Hypothalamus (tissue), 51 donors: ENCODE results near the gene COBL.

Source experiments
- DNase-seq, 51 donors: peaks; one replicate each; lab custom pipeline; 2025; lab: John Stamatoyannopoulos, UW

The COBL gene

GRCh38 chr7:51101111-51101757 lies 215.4 kb downstream of the COBL start:
- DNase-seq: no peak

- peak in 1 of 51 donors; percentile 10 for DNase-seq
Observed at GRCh38 chr7:51090411-51090810, 226.2 kb downstream of the COBL start.

GRCh38 chr7:51085034-51085692 lies 231.4 kb downstream of the COBL start:
- DNase-seq: no peak

- no peak for DNase-seq
Observed at GRCh38 chr7:51084121-51084520, 232.5 kb downstream of the COBL start.

GRCh38 chr7:51082940-51083533 lies 233.6 kb downstream of the COBL start:
- no peak for DNase-seq

GRCh38 chr7:51082096-51082840 lies 234.3 kb downstream of the COBL start:
- no peak for DNase-seq

GRCh38 chr7:51081270-51081890 lies 235.2 kb downstream of the COBL start:
- DNase-seq: no peak

- peak in 17 of 51 donors; percentile 13 to 44 (median 25) for DNase-seq
Observed at GRCh38 chr7:51080622-51081269, 235.9 kb downstream of the COBL start.

GRCh38 chr7:51080216-51080615 lies 236.4 kb downstream of the COBL start:
- no peak for DNase-seq

- DNase-seq: no peak
Observed at GRCh38 chr7:51079494-51079893, 237.1 kb downstream of the COBL start.

GRCh38 chr7:51078653-51079052 lies 238.0 kb downstream of the COBL start:
- no peak for DNase-seq

- peak in 1 of 51 donors; percentile 15 for DNase-seq
Observed at GRCh38 chr7:51077987-51078370, 238.6 kb downstream of the COBL start.

- no peak for DNase-seq
Observed at GRCh38 chr7:51077316-51077986, 239.2 kb downstream of the COBL start.

- no peak for DNase-seq
Observed at GRCh38 chr7:51075681-51076580, 240.7 kb downstream of the COBL start.

- DNase-seq: no peak
Observed at GRCh38 chr7:51073171-51073570, 243.4 kb downstream of the COBL start.

GRCh38 chr7:51072281-51072680 lies 244.3 kb downstream of the COBL start:
- peak in 1 of 51 donors; percentile 30 for DNase-seq

- DNase-seq: no peak
Observed at GRCh38 chr7:51071427-51071826, 245.2 kb downstream of the COBL start.

GRCh38 chr7:51070151-51070550 lies 246.5 kb downstream of the COBL start:
- DNase-seq: no peak
